Measurements from ENCODE around the gene CDH11.

The CDH11 gene

GRCh38 chr16:65116216-65116615 is 5.6 kb downstream of the CDH11 start:
- no peak for DNase-seq

DNA sequence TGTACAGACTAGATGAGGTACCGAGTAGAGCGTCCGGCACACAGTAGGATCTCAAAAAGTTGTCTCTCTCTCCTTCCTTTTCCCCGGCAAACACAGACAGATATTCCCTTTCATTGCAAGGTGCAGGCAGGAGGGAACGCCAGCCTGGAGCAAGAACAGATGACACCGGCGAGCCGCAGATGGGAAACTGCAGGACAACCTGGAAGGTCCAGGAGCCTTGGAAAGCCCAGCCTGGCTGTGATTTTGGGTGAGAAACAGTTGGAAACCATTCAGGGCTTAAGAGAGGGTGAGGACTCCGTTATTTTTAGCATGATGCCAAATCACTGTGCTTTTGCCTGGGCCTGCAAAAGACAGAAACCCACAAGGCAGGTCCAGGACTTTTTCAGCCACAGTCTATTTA is 7.3 kb downstream of the CDH11 start:
- DNase-seq: no peak

DNA sequence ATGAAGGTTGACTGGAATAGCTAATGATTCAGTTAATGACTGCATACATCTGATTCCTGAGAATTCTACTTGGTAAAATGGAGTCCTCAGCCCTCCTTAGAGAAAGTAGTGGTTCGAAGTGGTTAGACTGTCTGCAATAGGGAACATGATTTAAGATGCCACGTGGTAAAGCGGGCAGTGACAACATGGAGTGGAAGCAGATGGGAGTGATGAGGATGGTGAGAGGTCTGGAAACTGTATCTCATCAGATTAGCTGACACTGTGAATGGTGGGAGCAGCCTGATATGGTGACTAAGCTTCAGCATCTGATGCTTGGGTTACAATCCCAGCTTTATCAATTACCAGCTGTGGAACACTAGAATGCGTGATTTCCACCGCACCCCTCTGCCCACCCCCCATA is 8.4 kb downstream of the CDH11 start:
- no peak for DNase-seq

- no peak for DNase-seq
These were observed 10.6 kb downstream of the CDH11 start for GRCh38 chr16:65111306-65111705.

DNA sequence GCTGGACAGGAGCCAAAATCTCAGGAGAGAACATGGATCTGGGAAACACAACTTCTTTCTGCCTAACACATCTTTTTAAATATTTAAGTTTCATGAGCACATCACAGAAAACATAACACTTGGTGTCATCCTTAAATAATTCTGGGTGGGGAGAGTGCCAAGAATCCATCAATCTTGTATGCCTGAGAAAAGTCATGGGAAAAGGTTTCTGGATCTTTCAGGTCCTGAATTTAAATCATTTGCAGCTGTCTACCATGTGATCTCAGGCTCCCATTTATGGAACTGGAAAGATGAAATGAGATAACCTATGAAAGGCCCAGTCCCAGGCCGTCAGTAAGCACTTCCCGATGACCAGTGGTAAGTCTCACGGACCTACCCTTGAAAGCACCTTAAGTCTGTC is 15.1 kb downstream of the CDH11 start:
- DNase-seq: no peak

GRCh38 chr16:65105171-65105570 is 16.7 kb downstream of the CDH11 start:
- DNase-seq: no peak

- DNase-seq: no peak
These were observed 17.4 kb downstream of the CDH11 start for GRCh38 chr16:65104471-65104870.

DNA sequence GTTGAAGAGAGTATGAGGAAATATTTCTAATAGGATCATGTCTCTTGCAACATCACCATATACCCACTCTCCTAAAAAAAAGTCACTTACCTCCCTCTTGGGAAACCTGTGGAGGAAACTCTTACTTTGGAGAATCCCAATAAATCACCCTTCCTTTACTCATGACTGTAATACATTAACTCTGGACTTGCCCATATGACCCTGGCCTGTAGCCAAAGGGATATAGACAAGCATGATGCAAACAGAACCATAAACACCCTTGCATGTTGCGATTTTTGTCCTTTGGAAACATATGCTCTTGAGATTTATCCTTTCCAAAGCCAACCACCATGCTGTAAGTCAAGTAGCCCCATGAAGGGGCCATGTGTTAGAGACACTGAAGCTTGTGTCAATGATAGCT is 19.5 kb downstream of the CDH11 start:
- DNase-seq: no peak

GRCh38 chr16:65101009-65101408 is 20.9 kb downstream of the CDH11 start:
- DNase-seq: no peak

DNA sequence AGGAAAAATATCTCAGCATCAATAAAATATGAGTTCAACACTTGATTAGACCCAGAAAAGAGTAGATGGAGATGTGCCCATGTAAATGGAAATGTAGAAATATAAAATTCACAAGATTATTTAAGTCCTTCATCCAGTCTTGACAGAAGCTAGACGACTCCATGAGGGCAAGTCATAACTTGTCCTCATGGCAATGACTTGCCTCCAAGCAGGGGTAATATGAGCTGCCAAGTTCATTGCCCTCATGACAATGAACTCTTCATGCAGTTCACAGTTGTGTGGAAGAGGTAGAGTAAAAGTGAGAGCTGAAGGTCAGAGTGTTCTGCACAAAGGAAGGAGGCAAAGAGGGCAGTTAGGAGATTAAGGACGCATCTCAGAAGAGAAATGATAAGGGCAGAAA is 22.3 kb downstream of the CDH11 start:
- DNase-seq: no peak

GRCh38 chr16:65098916-65099315 is 22.9 kb downstream of the CDH11 start:
- no peak for DNase-seq

DNA sequence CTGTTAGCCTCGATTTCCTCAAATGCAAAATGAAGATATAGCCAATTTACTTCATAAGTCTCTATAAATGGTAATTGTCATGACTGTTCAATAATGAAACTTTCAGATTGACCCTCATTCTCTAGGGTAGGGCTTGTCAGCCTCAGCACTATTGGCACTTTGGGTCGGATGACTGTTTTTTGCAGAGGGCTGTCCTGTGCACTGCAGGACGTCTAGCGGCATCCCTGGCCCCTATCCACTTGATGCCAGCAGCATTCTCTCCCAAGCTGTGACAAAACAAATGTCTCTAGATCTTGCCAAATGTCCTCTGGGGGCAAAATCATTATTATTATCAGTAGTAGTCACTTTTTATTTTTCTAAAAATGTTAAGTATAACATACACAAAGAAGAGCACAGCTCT is 24.6 kb downstream of the CDH11 start:
- DNase-seq: no peak

DNA sequence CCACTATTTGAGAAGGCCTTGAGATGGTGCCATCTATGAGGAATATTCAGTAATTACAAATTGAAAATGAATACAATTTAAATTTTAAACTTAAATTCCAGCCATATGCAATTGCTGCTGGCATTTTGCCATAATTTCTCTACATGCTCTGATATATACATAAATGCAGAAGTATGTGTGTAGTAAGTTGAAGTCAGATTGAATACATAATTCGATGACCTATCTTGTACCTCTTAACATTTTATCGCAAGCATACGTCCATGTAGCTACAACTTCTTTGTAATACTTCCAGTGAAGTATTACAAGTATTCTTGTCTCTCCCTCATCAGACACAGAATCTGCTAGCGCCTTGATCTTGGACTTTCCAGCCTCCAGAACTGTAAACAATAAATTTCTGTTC is 26.0 kb downstream of the CDH11 start:
- DNase-seq: no peak

DNA sequence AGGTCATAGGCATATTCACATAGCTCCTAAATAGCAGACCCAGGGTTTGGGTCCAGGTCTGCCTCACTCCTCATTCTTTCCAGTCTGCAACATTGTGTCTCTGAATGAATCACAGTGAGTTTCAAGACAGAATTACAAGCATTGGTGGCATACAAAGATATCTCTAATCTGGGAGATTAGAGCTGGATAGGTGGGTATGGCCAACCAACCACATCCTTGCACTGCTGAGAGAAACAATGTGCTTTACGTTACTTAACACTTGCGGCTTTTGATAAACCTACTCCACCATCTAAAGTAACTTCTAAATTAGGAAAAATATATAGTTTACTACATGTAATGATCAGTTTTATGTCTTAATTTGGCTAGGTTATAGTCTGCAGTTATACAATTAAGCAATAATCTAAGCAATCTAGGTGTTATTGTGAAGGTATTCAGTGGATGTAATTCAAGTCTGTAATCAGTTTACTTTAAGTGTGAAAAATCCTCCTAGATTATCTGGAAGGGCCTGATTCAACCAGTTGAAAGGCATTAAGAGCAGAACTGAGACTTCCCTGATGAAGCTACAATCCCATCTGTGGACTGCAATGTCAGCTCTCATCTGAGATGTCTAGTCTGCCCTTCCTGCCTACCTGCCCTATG is 26.7 kb downstream of the CDH11 start:
- no peak for DNase-seq

DNA sequence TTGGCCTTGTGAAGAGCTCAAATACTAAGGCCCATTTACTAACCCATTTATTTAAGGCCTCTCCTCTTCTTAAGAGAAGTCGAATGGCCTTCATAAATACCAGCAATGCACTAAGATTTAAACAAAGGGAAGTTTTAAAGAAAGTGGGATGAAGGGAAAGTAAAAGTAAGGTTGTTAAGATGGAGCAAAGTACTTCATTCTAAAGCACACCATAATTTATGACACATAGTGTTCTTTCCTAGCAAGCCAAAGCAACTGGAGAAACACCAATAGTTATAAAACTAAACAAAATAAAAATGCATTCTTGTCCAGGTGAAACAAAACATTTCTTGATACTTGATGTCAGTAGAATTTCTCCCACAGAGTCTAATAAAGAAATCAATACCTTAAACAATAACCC is 27.9 kb downstream of the CDH11 start:
- DNase-seq: no peak

DNA sequence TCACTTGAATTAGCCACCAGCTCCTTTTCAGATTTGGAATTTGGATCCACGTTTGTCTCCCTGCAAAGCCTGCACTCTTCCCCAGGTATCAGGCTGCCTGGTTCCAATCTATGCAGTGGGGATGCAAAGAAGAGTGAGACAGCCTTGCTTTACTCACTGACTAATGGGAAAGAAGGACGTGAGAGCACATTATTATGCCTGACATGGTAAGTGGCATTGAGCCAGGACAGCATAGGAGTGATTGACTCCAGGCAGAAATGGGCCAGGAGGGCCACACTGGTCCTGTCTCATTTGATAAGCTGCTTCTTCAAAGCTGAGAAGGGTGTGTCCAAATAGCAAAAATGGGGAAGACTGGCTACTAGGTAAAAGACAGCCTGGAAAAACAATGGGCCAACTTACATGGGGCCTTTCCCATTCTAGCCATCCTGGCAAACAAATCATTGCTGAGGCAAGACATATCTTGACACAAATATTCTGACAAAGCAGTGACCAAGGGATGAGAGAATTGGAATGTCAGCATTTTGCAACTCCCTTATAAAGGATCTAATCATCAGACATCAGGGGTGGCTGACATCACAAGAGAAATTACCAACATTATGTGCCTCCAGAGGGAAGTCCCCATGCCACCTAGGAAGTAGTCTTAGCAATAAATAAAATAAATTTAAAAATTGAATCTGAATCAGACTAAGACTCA is 38.6 kb downstream of the CDH11 start:
- no peak for DNase-seq

DNA sequence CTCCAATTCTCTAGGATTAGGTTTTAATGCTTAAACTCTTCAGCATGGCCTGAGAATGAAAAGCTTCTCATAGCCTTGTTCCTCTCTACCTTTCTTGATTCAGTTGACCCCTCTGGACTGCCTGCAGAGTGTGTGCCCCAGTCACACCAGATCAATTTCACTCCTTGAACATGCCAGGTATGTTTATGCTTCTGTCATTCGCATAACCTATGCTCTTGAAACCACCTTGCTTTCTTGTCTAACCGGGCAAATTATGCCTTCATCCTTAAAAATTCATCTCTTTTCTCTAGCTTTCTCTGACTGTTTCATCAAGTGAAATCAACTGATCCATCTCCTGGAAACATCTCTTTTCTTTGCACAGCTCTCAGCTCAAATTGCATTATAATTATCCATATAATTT is 42.3 kb downstream of the CDH11 start:
- DNase-seq: no peak

DNA sequence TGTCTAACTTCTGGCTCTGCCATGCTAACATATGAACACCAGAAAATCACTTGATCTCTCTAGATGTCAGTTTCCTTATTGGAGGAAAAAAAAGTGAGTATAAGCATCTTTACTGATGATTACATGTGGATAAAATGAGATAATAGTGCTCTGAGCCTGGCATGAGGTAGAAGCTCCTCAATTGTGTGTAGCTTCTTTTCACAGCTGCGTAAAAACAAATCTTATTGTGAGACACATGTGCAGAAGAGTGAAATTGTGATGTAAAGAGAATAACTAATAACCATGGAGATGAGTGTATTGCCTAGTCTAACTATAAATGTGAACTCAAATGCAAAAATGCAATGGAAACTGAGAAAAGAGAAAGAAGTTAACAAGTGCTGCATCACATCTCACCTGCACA is 44.7 kb downstream of the CDH11 start:
- DNase-seq: no peak

GRCh38 chr16:65075877-65076276 is 46.0 kb downstream of the CDH11 start:
- DNase-seq: no peak

GRCh38 chr16:65071433-65072311 is 50.2 kb downstream of the CDH11 start:
- DNase-seq: no peak

GRCh38 chr16:65070831-65071432 is 50.9 kb downstream of the CDH11 start:
- DNase-seq: no peak

GRCh38 chr16:65069766-65070165 is 52.1 kb downstream of the CDH11 start:
- no peak for DNase-seq

GRCh38 chr16:65069065-65069464 is 52.8 kb downstream of the CDH11 start:
- DNase-seq: no peak
